GM21515 (cell line): ENCODE data around the gene SLX9.
"Not testable (repeated sequence)": the region's sequence is repeated elsewhere in the genome, so short reads cannot be mapped to it uniquely, and the experiment has no call there.

Experiments used
- ATAC-seq: cut with Tn5 transposase; IDR thresholded peaks from one replicate; pipeline ENCODE4 v1.9.1; 2021; ENCODE audit not compliant: unreplicated experiment

SLX9 gene

GRCh38 chr21:44972821-44973220, 33.0 kb downstream of the SLX9 start:
- no peak for ATAC-seq

DNA sequence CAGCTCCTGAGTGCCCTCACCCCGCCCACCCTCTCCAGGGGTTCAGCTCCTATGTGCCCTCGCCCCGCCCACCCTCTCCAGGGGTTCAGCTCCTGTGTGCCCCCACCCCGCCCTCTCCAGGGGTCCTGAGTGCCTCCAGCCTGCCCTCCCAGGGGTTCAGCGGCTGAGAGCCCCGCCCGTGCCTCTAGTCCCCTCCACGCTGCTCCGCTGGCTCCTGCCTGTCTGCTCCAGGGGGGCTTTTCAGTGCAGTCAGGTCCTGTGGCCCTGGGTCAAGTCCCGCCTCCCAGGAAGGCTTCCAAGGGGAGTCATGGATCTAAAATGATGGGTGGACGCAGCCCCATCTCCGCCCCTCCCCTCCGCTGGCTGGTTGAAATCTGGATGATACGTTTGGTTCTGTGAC, 33.8 kb downstream of the SLX9 start:
- no peak for ATAC-seq

DNA sequence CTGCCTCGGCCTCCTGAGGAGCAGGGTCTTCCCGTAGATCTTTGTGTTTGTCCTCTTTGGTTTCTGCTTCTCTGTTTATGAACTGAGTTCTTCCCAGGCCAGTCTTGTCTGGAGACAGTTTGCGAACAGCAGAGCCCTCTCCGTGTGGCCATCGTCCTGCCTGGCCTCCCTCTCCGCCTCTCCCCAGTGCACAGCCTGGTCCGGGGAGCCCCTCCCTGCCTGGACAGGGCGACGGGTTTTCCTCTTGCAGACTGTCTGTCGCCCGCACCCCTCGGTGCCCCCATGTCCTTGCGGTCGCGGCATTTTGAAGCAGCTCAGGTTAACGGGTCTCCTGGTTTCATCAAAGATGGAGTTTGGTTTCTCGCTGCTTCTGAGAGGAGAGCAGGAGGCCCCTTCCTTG, 34.8 kb downstream of the SLX9 start:
- no peak for ATAC-seq

DNA sequence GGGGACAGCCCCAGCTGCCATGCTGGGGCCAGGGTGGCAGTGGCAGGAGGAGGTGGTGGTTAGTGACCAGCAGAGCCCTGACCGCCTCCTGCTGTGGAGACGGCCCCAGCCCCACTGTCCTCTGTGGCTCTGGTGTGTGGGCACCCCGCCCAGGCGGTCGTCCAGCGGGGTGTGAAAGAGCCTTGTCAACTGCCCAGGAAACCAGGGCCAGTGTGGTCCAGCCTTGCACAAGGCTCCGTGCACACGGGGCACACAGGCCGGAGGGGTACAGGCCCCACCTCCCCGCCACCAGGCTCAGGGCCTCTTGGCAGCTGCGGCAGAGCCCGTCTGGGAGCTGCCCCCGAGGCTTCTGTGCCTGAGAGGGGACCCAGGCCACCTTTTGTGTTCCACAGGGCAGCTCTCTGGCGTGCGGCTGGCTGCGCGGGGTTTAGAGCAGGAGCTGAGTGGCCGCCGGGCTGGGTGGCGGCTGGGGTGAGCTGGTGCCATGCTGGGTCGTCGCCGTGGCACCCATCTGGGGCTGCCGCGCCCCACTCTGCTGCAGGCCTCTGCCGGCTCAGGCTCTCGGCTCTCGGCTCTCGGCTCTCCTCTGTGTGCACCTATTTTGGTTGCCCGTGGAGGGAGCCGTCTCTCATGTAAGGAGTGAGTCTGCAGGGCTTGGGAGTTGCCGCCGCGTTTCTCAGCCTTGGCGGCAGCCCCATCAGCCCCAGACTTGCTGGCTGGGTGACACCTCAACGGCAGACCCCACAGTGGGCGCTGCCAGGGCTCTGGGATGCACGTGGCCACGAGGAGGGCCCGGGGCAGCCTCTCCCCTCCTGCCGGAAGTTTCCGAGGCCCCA, 36.1 kb downstream of the SLX9 start:
- no peak for ATAC-seq

GRCh38 chr21:44976556-44977393, 36.9 kb downstream of the SLX9 start:
- ATAC-seq: not testable (repeated sequence)

DNA sequence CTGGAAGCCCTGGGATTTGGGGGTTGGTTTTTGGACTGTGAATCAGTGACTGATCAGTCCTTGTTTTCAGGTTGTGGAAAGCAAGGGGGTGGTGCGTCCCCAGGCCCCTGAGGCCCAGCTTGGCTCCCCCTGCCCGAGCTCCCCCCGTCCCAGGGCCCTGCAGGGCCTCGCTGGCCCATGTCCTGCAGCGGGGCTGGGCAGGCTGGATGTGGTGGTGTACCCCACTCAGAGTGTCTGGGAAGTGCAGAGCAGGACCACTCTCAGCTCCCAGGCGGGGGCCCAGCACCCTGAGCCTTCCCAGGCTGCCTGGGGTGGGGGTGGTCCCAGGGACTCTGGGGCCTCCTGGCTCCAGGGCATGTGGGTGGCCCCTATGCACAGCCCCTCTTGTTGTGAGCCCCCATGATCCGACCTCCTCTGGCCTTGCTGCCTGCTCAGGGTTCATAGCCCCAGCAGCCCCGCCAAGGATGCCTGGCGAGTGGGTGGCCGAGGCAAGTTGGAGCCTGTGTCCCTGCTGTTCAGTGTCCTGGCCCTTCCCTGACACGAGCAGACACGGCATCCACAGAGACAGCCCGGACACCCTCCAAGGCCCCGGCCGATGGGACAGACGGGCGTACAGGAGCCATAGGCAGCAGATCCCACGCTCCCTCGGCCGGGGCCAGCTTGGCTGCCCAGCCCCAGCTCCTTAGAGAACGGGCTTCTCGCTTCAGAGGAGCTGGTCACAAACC, 37.9 kb downstream of the SLX9 start:
- ATAC-seq: no peak

DNA sequence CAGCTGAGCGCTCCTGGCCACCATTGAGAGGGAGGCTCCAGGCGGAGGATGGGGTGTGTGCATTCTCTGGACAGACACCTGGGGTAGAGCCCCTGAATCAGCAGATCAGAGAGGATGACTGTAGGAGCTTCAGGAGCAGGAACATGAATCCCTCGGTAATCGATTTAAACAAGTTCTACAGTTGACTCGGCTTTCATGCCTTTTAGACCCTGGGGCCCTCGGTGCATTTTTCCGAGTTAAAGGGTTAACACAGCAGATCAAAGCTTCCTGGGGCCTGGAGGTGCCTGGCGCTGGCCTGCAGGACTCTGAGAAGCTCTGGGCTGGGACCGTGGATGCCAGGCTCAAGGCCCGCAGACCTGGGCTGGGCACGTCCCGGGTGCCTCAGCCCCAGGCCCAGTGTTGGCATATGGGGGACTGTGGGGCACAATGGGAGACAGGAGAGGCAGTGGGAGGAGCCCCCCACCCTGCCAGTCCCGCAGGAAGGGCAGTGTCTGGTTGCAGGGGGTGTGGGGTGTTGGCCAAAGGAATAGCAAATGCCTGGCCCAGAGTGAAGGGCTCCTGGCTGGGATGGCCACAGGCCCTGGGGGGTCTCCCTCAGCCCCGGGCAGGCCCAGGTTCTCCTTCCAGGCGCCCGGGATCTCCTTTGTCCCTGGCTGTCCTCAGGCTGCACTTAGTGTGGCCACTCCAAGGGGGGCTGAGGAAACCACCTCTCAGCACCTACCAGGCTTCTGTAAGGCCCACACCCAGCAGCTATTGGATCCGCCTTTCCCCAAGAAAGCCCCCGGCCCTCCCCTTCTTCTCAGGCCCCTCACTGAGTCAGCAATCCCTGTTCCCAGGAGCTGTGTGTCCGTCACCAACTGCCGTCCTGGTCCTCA, 40.1 kb downstream of the SLX9 start:
- ATAC-seq: no peak

DNA sequence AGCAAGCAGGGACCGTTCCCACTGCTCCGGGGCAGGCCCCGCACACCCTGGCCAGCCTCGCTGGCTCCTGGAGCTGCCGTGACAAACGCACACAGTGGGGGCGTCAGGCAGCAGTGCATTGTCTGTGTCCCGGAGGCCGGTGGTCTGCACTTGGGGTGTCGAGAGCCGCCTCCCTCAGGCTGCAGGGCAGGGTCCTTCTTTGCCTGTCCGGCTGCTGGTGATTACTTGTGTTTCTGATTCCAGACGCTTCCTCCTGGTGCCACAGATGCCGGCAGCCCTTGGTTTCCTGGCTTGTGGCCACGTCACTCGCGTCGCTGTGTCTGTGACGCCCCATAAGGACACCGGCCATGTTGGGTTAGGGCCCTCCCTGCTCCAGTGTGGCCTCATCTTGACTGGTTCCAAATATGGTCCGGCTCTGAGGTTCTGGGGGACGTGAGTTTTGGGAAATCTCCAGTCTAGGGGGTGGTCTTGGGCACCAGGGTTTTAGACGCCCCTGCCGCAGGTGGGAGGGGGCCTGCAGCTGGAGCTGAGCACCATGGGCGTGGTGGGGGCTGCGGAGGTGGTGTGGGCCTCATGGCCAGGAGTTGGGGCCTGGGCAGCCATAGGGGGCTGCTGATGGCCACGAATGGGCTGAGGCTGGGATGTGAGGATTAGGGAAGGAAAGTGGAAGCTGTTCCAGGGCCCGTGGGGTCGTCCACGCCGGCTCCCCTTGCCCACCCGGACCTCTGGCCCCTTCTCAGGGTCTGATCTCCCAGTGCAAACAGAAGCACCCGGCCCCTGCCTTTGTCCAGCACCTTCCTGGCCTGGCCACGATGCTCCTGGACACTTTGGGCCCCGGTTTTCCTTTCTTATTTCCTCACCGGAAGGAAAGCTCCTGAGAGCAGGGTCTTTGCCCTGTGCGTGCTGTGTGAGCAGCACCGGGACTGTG, 41.0 kb downstream of the SLX9 start:
- ATAC-seq: no peak

DNA sequence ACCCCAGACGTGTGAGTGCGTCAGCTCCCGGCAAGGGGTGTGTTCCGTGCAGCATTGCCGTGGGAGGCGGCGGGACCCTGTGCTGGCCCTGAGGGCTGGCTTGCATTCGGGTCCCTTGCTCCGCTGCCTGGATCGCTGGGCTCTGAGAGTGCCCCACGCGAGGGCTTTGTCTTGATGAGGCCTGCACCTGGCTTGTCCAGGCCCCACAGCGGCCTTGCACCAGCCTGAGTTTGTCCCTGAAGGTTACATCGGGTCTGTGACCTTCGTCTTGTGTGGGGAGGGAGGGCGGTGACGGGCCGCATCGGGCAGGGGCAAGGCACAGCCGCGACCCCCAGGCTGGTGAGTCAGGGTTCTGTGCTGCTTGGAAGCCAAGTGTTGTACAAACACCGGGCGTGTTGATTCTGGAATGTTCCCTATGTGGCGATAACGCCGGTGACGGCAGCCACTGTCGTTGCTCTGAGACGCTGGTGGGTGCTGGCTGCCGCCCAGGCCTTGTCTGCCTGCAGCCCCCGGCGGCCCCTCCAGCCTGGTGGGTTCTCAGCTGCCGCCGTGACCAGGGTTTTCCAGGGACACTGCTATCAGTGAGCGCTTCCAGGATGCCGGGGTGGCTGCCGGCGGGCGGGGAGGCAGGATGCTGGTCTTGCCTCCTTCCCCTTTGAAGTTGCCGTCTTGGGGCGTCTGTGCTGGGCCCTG, 42.9 kb downstream of the SLX9 start:
- ATAC-seq: no peak

GRCh38 chr21:44983421-44984206, 43.8 kb downstream of the SLX9 start:
- no peak for ATAC-seq

DNA sequence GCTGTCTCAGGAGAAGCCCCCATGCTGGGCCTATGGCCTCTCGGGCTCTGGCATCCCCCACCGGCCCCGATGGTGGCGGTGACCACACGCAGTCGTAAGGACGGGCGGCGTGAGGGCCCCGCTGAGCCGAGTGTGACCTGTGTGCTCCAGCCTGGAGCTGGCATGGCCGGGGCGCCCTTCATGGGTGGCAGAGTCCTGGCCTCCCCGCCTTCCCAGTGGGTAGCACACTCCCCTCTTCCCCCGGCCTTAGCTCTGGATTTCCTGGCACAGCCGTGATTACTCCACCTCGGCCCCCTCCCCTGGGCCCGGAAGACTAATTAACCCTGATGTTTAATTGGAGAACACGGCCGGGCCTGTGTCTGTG, 44.6 kb downstream of the SLX9 start:
- no peak for ATAC-seq

- ATAC-seq: no peak
Observed at GRCh38 chr21:44984792-44985440, 45.1 kb downstream of the SLX9 start.

GRCh38 chr21:44985441-44986401, 45.9 kb downstream of the SLX9 start:
- no peak for ATAC-seq

- ATAC-seq: no peak
Observed at GRCh38 chr21:44986471-44987291, 46.9 kb downstream of the SLX9 start.

- ATAC-seq: no peak
Observed at GRCh38 chr21:44987301-44987885, 47.6 kb downstream of the SLX9 start.
